Activated CD4-positive, alpha-beta memory T cell treated with anti-CD3 and anti-CD28 coated beads for 36 hours (primary cell): Measurements from ENCODE around the gene ZNF385C. TPM values are rescaled to one million over a fixed set of nuclear protein-coding genes. Genes with fewer than 3 reads are reported as not detected.

Experiments
- CTCF ChIA-PET: fragments of 350-600 bp; sonication (Branson Sonifier 250); formaldehyde crosslinking; loops from one replicate; lab custom pipeline; 2021; ENCODE audit warnings: antibody characterized with exemption, inconsistent platforms; lab: Charles Lee
- POLR2A ChIA-PET: fragments of 350-600 bp; sonication (Branson Sonifier 250); formaldehyde crosslinking; loops from one replicate; lab custom pipeline; 2021; ENCODE audit warnings: antibody characterized with exemption; lab: Charles Lee
- DNase-seq: peaks from one replicate; pipeline ENCODE4 v3.0.0-alpha.2; 2020
- H3K27ac Mint-ChIP-seq: one replicate; pipeline ENCODE4 v1.8.0; 2021; ENCODE audit warnings: mixed read lengths
- H3K27me3 Mint-ChIP-seq: one replicate; pipeline ENCODE4 v1.8.0; 2021; ENCODE audit warnings: mixed read lengths
- H3K36me3 Mint-ChIP-seq: one replicate; pipeline ENCODE4 v1.8.0; 2021; ENCODE audit warnings: mixed read lengths
- H3K4me1 Mint-ChIP-seq: one replicate; pipeline ENCODE4 v1.8.0; 2021; ENCODE audit warnings: low read depth, mixed read lengths
- H3K4me3 Mint-ChIP-seq: one replicate; pipeline ENCODE4 v1.8.0; 2021; ENCODE audit warnings: mild to moderate bottlenecking, mixed read lengths
- H3K9me3 Mint-ChIP-seq: one replicate; pipeline ENCODE4 v1.8.0; 2021; ENCODE audit warnings: mixed read lengths
- intact Hi-C: fragments of 100-400 bp; cut with micrococcal nuclease; formaldehyde crosslinking; loops from one replicate; pipeline ENCODE4 v1.15.1; 2023
- total RNA-seq, 2 experiments: library from RNA; stranded (reverse); gene quantifications; one replicate each; pipeline ENCODE4 v1.2.3, GENCODE V29; 2021

Gene ZNF385C
- total RNA-seq, 2 experiments from 2014 or later = 0.10 TPM; not detected in 1

- Mint-ChIP-seq H3K36me3 (no peaks in the 10 kb centered on the region), H3K27me3 (peaks cover 7% of the 10 kb centered on the region), H3K4me1 (no peaks in the 10 kb centered on the region), H3K9me3 (no peaks in the 10 kb centered on the region), H3K4me3 (no peak overlapping the region), H3K27ac (no peak overlapping the region)
- ChIA-PET POLR2A (no interaction called here), CTCF (interaction anchor here (0.6 to 1.4 kb wide), 2 partner anchors 23 to 51 kb away, joined by 3 read pairs; no protein-coding TSS in a partner anchor)
- intact Hi-C loops = no loop called here
- no peak for DNase-seq
Observed at GRCh38 chr17:42090964-42091790, 7.1 kb downstream of the ZNF385C start.

DNA sequence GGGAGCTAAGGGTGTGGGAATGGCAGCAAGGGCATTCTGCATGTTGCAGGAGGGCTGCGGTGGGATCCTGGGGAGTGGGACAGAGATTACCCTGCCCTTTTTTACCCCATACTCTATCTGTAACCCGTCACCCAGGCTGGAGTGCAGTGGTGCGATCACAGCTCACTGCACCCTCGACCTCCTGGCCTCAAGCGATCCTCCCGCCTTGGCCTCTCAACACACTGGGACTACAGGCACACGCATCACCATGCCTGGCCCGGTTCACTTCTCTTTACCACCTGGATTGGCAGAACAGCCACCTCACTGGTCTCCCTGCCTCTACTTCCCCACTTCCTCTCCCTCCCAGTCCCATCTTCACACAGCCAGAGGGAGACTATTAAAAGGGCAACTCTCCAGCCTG is 9.5 kb downstream of the ZNF385C start:
- Mint-ChIP-seq H3K36me3 (no peaks in the 10 kb centered on the region), H3K27me3 (peaks cover 7% of the 10 kb centered on the region), H3K4me1 (no peaks in the 10 kb centered on the region), H3K27ac (no peak overlapping the region), H3K9me3 (no peaks in the 10 kb centered on the region), H3K4me3 (no peak overlapping the region)
- POLR2A ChIA-PET = no interaction called here
- CTCF ChIA-PET = no interaction called here
- intact Hi-C loops = no loop called here
- DNase-seq = no peak

- ChIA-PET CTCF (interaction anchor here (0.8 to 1.9 kb wide), 3 partner anchors 13 to 299 kb away, joined by 3 to 7 read pairs (median 3); partner anchors contain the start of gene NKIRAS2), POLR2A (no interaction called here)
- H3K27ac Mint-ChIP-seq = no peak overlapping the region
- no peaks in the 10 kb centered on the region for H3K36me3 Mint-ChIP-seq
- peaks cover 7% of the 10 kb centered on the region for H3K27me3 Mint-ChIP-seq
- no peaks in the 10 kb centered on the region for H3K4me1 Mint-ChIP-seq
- intact Hi-C loops = no loop called here
- H3K4me3 Mint-ChIP-seq = no peak overlapping the region
- H3K9me3 Mint-ChIP-seq = no peaks in the 10 kb centered on the region
- no peak for DNase-seq
Observed at GRCh38 chr17:42087736-42088705, 10.3 kb downstream of the ZNF385C start.

DNA sequence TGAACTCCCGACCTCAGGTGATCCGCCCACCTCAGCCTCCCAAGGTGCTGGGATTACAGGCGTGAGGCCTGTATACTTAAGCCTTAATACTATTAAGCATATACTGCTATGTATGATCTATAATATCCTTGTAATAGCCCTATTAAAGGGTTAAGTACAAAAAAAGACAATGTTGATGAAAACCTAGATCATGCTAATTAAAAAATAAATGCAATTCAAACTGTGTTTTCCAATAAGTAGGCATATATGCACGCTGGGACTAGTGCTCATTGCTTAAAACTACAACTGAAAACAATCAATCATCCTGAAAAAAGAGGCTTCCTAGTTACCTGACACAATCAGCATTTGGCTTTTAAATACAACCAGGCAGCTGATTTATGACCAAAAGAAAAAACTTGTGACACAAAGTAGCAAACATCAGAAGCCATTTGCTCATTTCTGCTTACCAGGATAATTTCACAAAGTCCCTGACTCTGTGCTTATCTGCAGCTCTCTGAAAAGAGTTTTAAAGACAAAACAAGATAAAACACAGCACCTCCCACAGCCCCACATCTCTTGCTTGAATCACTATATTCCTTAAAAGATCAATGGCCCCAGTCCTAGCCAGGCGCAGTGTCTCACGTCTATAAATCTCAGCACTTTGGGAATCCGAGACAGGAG is 11.1 kb downstream of the ZNF385C start:
- no peak for DNase-seq
- intact Hi-C loops = no loop called here
- Mint-ChIP-seq H3K36me3 (no peaks in the 10 kb centered on the region), H3K27ac (no peak overlapping the region), H3K9me3 (no peaks in the 10 kb centered on the region), H3K4me1 (no peaks in the 10 kb centered on the region), H3K4me3 (no peak overlapping the region), H3K27me3 (peaks cover 7% of the 10 kb centered on the region)
- ChIA-PET CTCF (interaction anchor here (0.8 to 1.9 kb wide), 3 partner anchors 14 to 299 kb away, joined by 3 to 7 read pairs (median 3); partner anchors contain the start of gene NKIRAS2), POLR2A (no interaction called here)

- intact Hi-C loops = no loop called here
- no peak for DNase-seq
- Mint-ChIP-seq H3K4me1 (no peaks in the 10 kb centered on the region), H3K36me3 (no peaks in the 10 kb centered on the region), H3K27ac (no peak overlapping the region), H3K4me3 (no peak overlapping the region), H3K9me3 (no peaks in the 10 kb centered on the region), H3K27me3 (no peaks in the 10 kb centered on the region)
- POLR2A ChIA-PET = no interaction called here
- CTCF ChIA-PET = no interaction called here
Observed at GRCh38 chr17:42081516-42082129, 16.6 kb downstream of the ZNF385C start.

- no peak for DNase-seq
- intact Hi-C loops = no loop called here
- H3K4me3 Mint-ChIP-seq = no peak overlapping the region
- no peaks in the 10 kb centered on the region for H3K4me1 Mint-ChIP-seq
- no peaks in the 10 kb centered on the region for H3K27me3 Mint-ChIP-seq
- no peak overlapping the region for H3K27ac Mint-ChIP-seq
- ChIA-PET POLR2A (no interaction called here), CTCF (no interaction called here)
- no peaks in the 10 kb centered on the region for H3K36me3 Mint-ChIP-seq
- H3K9me3 Mint-ChIP-seq = no peaks in the 10 kb centered on the region
Observed at GRCh38 chr17:42079541-42079940, 18.7 kb downstream of the ZNF385C start.

DNA sequence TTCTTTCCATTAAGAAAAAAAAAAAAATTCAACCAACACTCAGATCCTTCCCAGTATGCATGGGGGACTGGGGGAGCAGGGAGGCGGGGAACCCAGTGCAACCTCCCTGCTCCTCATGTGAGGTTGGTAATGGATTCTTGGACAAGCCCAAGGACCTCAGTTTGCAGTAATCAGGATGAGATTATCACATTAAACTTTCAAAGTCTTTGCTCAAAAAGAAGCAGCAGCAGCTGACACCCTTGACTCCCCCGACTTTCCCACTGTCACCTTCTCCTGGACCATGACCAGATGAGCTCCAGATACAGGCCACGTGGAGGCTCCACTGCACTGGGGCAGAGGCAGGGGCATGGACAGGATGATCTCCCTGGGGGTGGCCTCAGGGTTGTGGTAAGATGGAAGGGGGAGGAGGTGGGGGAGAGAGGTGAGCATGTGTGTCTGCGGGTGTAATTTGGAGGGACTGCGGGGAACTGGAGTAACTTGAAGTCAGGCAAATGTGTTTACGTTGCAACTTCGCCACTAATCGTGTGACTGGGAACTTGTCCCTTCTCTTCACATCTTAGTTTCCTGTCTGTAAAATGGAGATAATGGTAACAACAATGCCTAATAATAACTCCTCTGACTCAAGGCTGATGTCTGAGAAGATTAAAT is 19.8 kb downstream of the ZNF385C start:
- Mint-ChIP-seq H3K27ac (no peak overlapping the region), H3K27me3 (peaks cover 4% of the 10 kb centered on the region), H3K4me1 (no peaks in the 10 kb centered on the region), H3K4me3 (no peak overlapping the region), H3K36me3 (no peaks in the 10 kb centered on the region), H3K9me3 (no peaks in the 10 kb centered on the region)
- intact Hi-C loops = no loop called here
- ChIA-PET POLR2A (no interaction called here), CTCF (interaction anchor here (0.6 kb wide), 1 partner anchor 406 kb away, joined by 3 read pairs; no protein-coding TSS in a partner anchor)
- DNase-seq = no peak

GRCh38 chr17:42077755-42078154 is 20.5 kb downstream of the ZNF385C start:
- no peak overlapping the region for H3K4me3 Mint-ChIP-seq
- peaks cover 10% of the 10 kb centered on the region for H3K27me3 Mint-ChIP-seq
- POLR2A ChIA-PET = no interaction called here
- intact Hi-C loops = no loop called here
- H3K36me3 Mint-ChIP-seq = no peaks in the 10 kb centered on the region
- no peak overlapping the region for H3K27ac Mint-ChIP-seq
- no peaks in the 10 kb centered on the region for H3K9me3 Mint-ChIP-seq
- H3K4me1 Mint-ChIP-seq = no peaks in the 10 kb centered on the region
- DNase-seq = no peak
- CTCF ChIA-PET = interaction anchor here (1.0 to 1.8 kb wide), 2 partner anchors 10 to 12 kb away, joined by 3 to 7 read pairs; no protein-coding TSS in a partner anchor

- Mint-ChIP-seq H3K36me3 (no peaks in the 10 kb centered on the region), H3K27me3 (peaks cover 12% of the 10 kb centered on the region), H3K4me1 (no peaks in the 10 kb centered on the region), H3K4me3 (no peak overlapping the region), H3K27ac (no peak overlapping the region), H3K9me3 (no peaks in the 10 kb centered on the region)
- no peak for DNase-seq
- CTCF ChIA-PET = interaction anchor here (0.6 to 1.8 kb wide), 3 partner anchors 9 to 12 kb away, joined by 3 to 7 read pairs (median 3); no protein-coding TSS in a partner anchor
- intact Hi-C loops = no loop called here
- POLR2A ChIA-PET = no interaction called here
Observed at GRCh38 chr17:42076797-42077559, 21.3 kb downstream of the ZNF385C start.

DNA sequence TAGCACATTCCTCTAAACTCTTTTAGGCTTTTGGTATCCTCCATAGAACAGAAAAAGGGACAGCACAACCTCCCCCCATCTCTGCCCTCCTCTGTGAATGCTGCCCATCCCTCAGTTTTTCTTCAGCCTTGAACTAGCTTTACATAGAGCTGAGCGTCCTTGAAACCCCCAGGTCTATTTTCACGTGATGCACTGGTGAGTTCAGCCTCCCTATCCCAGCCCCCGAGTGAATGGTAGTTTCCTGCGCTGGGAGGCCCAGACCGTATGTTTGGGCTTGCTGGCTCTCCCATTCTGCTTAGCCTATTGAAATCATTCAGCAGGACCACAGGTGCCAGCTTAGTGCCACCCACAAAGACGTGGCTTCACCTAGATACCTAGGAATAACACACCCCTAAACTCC is 22.5 kb downstream of the ZNF385C start:
- no peak overlapping the region for H3K27ac Mint-ChIP-seq
- ChIA-PET POLR2A (no interaction called here), CTCF (no interaction called here)
- intact Hi-C loops = no loop called here
- H3K36me3 Mint-ChIP-seq = no peaks in the 10 kb centered on the region
- no peak overlapping the region for H3K4me3 Mint-ChIP-seq
- H3K9me3 Mint-ChIP-seq = no peaks in the 10 kb centered on the region
- no peaks in the 10 kb centered on the region for H3K4me1 Mint-ChIP-seq
- no peak for DNase-seq
- H3K27me3 Mint-ChIP-seq = peaks cover 21% of the 10 kb centered on the region
